Keratinocyte (primary cell): ENCODE data around the gene BBOX1. TPM values are rescaled to one million over a fixed set of nuclear protein-coding genes. Genes with fewer than 3 reads are reported as not detected.

Source experiments
- DNase-seq: peaks from one replicate; pipeline ENCODE4 v3.0.0-alpha.2; 2011; ENCODE audit warnings: low read depth, missing footprints, low spot score
- FAIRE-seq: peaks from 2 replicates; lab custom pipeline; 2011; peaks lifted over from hg19 to GRCh38; lab: Jason Lieb, UNC
- H2AFZ ChIP-seq: 2 replicates; pipeline ENCODE4 v1.6.0; 2012; ENCODE audit warnings: low read length, control low read depth, inconsistent platforms; ENCODE audit not compliant: control insufficient read depth
- H3K27ac ChIP-seq: 2 replicates; pipeline ENCODE4 v1.5.1; 2011; ENCODE audit warnings: low read length; ENCODE audit not compliant: control insufficient read depth, insufficient read depth
- H3K27me3 ChIP-seq: 3 replicates; pipeline ENCODE4 v1.6.0; 2011; ENCODE audit warnings: low read length; ENCODE audit not compliant: control insufficient read depth, insufficient read depth; ENCODE audit errors: extremely low read depth
- H3K36me3 ChIP-seq, 2 experiments: 2 replicates in 1 of 2; 3 replicates in 1 of 2; pipeline ENCODE4 v1.5.1; 2011; ENCODE audit warnings: low read length in 2 of 2, mild to moderate bottlenecking in 1 of 2; ENCODE audit not compliant: control insufficient read depth in 2 of 2, insufficient read depth in 2 of 2; ENCODE audit errors: extremely low read depth in 1 of 2
- H3K4me1 ChIP-seq: 3 replicates; pipeline ENCODE4 v1.5.1; 2011; ENCODE audit warnings: low read length; ENCODE audit not compliant: control insufficient read depth, insufficient read depth; ENCODE audit errors: extremely low read depth
- H3K4me2 ChIP-seq: 3 replicates; pipeline ENCODE4 v1.6.0; 2011; ENCODE audit warnings: low read depth, low read length; ENCODE audit not compliant: control insufficient read depth, insufficient read depth; ENCODE audit errors: extremely low read depth
- H3K4me3 ChIP-seq, 3 experiments: fragments of 200-600 bp in 1 of 3; sonication (generic) in 1 of 3; 2 replicates in 2 of 3; 3 replicates in 1 of 3; pipeline ENCODE4 v1.5.1; 2011 to 2016; ENCODE audit warnings: low read length in 3 of 3, mild to moderate bottlenecking in 3 of 3, control low read depth in 2 of 3, inconsistent platforms in 1 of 3, low read depth in 1 of 3, mixed read lengths in 1 of 3, mixed run types in 1 of 3, moderate library complexity in 1 of 3; ENCODE audit not compliant: control insufficient read depth in 2 of 3, insufficient read depth in 2 of 3; ENCODE audit errors: extremely low read depth in 1 of 3
- H3K79me2 ChIP-seq: 2 replicates; pipeline ENCODE4 v1.6.0; 2012; ENCODE audit warnings: low read length; ENCODE audit not compliant: control insufficient read depth, insufficient read depth
- H3K9ac ChIP-seq: 3 replicates; pipeline ENCODE4 v1.6.0; 2011; ENCODE audit warnings: low read length; ENCODE audit not compliant: control insufficient read depth, insufficient read depth; ENCODE audit errors: extremely low read depth
- H3K9me1 ChIP-seq: 3 replicates; pipeline ENCODE4 v1.6.0; 2011; ENCODE audit warnings: low read length; ENCODE audit not compliant: control insufficient read depth, insufficient read depth; ENCODE audit errors: extremely low read depth
- H3K9me3 ChIP-seq: 2 replicates; pipeline ENCODE4 v1.5.1; 2012; ENCODE audit warnings: low read depth, low read length; ENCODE audit not compliant: control insufficient read depth
- H4K20me1 ChIP-seq: 3 replicates; pipeline ENCODE4 v1.6.0; 2011; ENCODE audit warnings: low read length; ENCODE audit not compliant: control insufficient read depth, insufficient read depth; ENCODE audit errors: extremely low read depth
- CTCF ChIP-seq, 3 experiments: IDR thresholded peaks in 1 of 3; conservative IDR thresholded peaks in 1 of 3; optimal IDR thresholded peaks in 1 of 3; 2 replicates in 2 of 3; 3 replicates in 1 of 3; pipeline versions ENCODE3 to v1.5.1; 2011; ENCODE audit warnings: low read length in 3 of 3, mild to moderate bottlenecking in 3 of 3, moderate library complexity in 2 of 3, control low read depth in 1 of 3, inconsistent platforms in 1 of 3; ENCODE audit not compliant: insufficient read depth in 2 of 3; ENCODE audit errors: extremely low read depth in 1 of 3
- EZH2 ChIP-seq: IDR thresholded peaks from one replicate; pipeline ENCODE4 v1.6.1; 2012; ENCODE audit warnings: inconsistent platforms, mild to moderate bottlenecking, low read length, moderate library complexity
- dilution Hi-C: fragments of 300-500 bp; cut with MboI; formaldehyde crosslinking; loops from one replicate; pipeline ENCODE4 v1.7.0; 2020; ENCODE audit warnings: low sequenced_read_pairs; ENCODE audit not compliant: extremely low pct_ligation_motif_present
- polyA plus RNA-seq, 5 experiments: library from polyadenylated mRNA; depleted of rRNA in 3 of 5; stranded (reverse) in 3 of 5; stranded (forward) in 1 of 5; unstranded in 1 of 5; fragments of >200 nt; gene quantifications; 1 replicate in 1 of 5; 2 replicates in 3 of 5; 3 replicates in 1 of 5; pipeline versions ENCODE4 v1.2.1 to v1.2.3, GENCODE V29; 2011 to 2012; ENCODE audit warnings: missing spikeins in 2 of 5, low read depth in 1 of 5, low replicate concordance in 1 of 5

The BBOX1 gene
- polyA plus RNA-seq, 1 donor (not counting 4 experiments of a cell fraction or from before 2014, with no cell fraction given), result 2.4 TPM

DNA sequence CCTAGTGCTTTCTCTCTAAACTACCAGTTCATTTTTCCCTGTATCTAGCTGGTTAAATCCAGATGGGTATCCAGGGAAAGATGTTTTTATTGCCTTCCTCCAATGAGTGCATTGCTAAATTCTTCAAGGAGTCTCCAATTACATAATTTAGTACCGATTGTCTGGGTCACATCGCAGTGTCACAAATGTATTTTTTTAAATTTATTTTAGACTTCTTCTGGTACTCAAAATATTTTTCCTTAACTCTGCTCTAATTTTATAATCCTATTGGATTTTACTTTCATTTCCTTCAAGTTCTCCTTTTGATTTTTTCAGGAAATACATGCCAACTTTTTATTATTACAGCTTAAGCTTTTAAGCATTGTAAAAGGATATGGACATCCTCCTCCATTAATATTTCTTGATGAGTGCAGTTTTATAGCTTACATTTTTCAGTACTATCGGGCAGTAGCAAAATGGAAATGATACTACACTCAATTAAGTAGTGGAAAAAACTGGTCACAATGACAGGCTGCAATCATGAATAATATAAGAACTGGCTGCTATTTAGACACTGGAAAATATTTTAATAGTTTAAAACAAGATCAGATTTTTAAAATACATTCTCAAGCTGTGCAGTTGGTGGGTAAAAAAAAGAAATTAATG lies 20.3 kb downstream of the BBOX1 start:
- dilution Hi-C loops, result no loop called here
- FAIRE-seq, result no peak
- no peaks in the 10 kb centered on the region for H3K9me1 ChIP-seq

GRCh38 chr11:27061461-27061821 lies 20.8 kb downstream of the BBOX1 start:
- DNase-seq (no peak), FAIRE-seq (no peak)
- no peaks in the 10 kb centered on the region for H4K20me1 ChIP-seq
- H3K27ac ChIP-seq, result no peak overlapping the region
- H3K4me1 ChIP-seq, result no peaks in the 10 kb centered on the region
- H3K36me3 ChIP-seq, result no peaks in the 10 kb centered on the region
- H3K4me2 ChIP-seq, result no peak overlapping the region
- no peaks in the 10 kb centered on the region for H3K79me2 ChIP-seq
- no peaks in the 10 kb centered on the region for H3K9me3 ChIP-seq
- no peaks in the 10 kb centered on the region for H3K9me1 ChIP-seq
- no peak overlapping the region for H3K4me3 ChIP-seq
- H2AFZ ChIP-seq, result no peak overlapping the region
- no peak for TF ChIP-seq EZH2
- no peak for TF ChIP-seq CTCF (optimal IDR thresholded peaks at IDR 0.05 in 1 of 3, IDR thresholded peaks at IDR 0.05 in 1 of 3, conservative IDR thresholded peaks at IDR 0.05 in 1 of 3; ENCODE audit: extremely low read depth in 1 of 3, insufficient read depth in 2 of 3, low read length in 3 of 3)
- dilution Hi-C loops, result no loop called here
- H3K27me3 ChIP-seq, result no peaks in the 10 kb centered on the region
- H3K9ac ChIP-seq, result no peak overlapping the region

More for the DNA sequence above, 20.3 kb downstream of the BBOX1 start:
- no peak overlapping the region for H2AFZ ChIP-seq
- no peak overlapping the region for H3K4me3 ChIP-seq
- no peaks in the 10 kb centered on the region for H3K9me3 ChIP-seq
- H3K36me3 ChIP-seq, result no peaks in the 10 kb centered on the region
- H3K79me2 ChIP-seq, result no peaks in the 10 kb centered on the region
- H3K4me1 ChIP-seq, result no peaks in the 10 kb centered on the region
- H3K27me3 ChIP-seq, result no peaks in the 10 kb centered on the region
- H3K27ac ChIP-seq, result no peak overlapping the region
- H4K20me1 ChIP-seq, result no peaks in the 10 kb centered on the region
- TF ChIP-seq EZH2 (no peak), CTCF (optimal IDR thresholded peaks at IDR 0.05 in 1 of 3, IDR thresholded peaks at IDR 0.05 in 1 of 3, conservative IDR thresholded peaks at IDR 0.05 in 1 of 3; ENCODE audit: extremely low read depth in 1 of 3, insufficient read depth in 2 of 3, low read length in 3 of 3) (no peak)
- no peak for DNase-seq
- no peak overlapping the region for H3K4me2 ChIP-seq
- H3K9ac ChIP-seq, result no peak overlapping the region
